ENCODE measurements around the gene EEPD1. TPM values are rescaled to one million over a fixed set of nuclear protein-coding genes. Genes with fewer than 3 reads are reported as not detected.

Gene EEPD1
- total RNA-seq, 1 donor from 2014 or later = 6.5 TPM

DNA sequence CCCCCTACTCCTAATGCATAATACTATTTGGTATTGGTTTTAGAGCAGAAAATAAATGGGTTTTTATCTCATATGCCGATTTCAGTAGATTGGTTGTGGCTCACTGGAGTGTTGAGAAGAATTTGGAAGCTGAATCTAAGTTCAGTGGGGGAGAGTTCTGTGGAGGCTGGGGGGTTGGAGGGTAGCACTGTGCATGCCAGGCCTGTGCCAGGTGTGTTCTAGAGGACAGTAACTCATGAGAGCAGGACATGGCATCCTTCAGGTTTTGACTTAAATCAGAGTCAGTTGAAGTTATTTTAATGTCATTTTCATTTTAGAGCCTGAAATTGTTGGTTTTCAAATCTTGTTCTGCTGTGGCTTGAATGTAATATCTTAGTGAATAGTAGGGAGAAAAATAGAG, 79.5 kb downstream of the EEPD1 start:
- Histone ChIP-seq H4K20me1 (ENCODE audit: low read depth) (no peaks in the 10 kb centered on the region), H2AFZ (replicated peaks) (no peak overlapping the region), H3K4me3 (no peak overlapping the region), H3F3A (ENCODE audit: low read depth) (no peaks in the 10 kb centered on the region), H3K4me1 (no peaks in the 10 kb centered on the region), H3K36me3 (no peaks in the 10 kb centered on the region), H3K9ac (no peak overlapping the region), H3K27me3 (no peaks in the 10 kb centered on the region), H3K27ac (no peak overlapping the region), H3K79me2 (ENCODE audit: low read depth) (no peaks in the 10 kb centered on the region), H3K9me3 (ENCODE audit: low read depth) (no peaks in the 10 kb centered on the region), H3K4me2 (no peak overlapping the region)
- H3K4me3 Mint-ChIP-seq = no peak overlapping the region
- no peak overlapping the region for H3K27ac Mint-ChIP-seq
- DNase-seq (ENCODE audit: low spot score) = no peak
- TF ChIP-seq EZH2phosphoT487 (IDR thresholded peaks at IDR 0.05) (no peak), EZH2 (IDR thresholded peaks at IDR 0.05) (no peak)
- TF ChIP-seq, protein P1, sequence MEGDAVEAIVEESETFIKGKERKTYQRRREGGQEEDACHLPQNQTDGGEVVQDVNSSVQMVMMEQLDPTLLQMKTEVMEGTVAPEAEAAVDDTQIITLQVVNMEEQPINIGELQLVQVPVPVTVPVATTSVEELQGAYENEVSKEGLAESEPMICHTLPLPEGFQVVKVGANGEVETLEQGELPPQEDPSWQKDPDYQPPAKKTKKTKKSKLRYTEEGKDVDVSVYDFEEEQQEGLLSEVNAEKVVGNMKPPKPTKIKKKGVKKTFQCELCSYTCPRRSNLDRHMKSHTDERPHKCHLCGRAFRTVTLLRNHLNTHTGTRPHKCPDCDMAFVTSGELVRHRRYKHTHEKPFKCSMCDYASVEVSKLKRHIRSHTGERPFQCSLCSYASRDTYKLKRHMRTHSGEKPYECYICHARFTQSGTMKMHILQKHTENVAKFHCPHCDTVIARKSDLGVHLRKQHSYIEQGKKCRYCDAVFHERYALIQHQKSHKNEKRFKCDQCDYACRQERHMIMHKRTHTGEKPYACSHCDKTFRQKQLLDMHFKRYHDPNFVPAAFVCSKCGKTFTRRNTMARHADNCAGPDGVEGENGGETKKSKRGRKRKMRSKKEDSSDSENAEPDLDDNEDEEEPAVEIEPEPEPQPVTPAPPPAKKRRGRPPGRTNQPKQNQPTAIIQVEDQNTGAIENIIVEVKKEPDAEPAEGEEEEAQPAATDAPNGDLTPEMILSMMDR (IDR thresholded peaks at IDR 0.05) = no peak
- peaks cover 8% of the 10 kb centered on the region for H3K4me1 Mint-ChIP-seq
- peaks cover 3% of the 10 kb centered on the region for H3K9me3 Mint-ChIP-seq
- H3K36me3 Mint-ChIP-seq = peaks cover 7% of the 10 kb centered on the region
- peaks cover 16% of the 10 kb centered on the region for H3K27me3 Mint-ChIP-seq (ENCODE audit: insufficient read depth, low read depth)

DNA sequence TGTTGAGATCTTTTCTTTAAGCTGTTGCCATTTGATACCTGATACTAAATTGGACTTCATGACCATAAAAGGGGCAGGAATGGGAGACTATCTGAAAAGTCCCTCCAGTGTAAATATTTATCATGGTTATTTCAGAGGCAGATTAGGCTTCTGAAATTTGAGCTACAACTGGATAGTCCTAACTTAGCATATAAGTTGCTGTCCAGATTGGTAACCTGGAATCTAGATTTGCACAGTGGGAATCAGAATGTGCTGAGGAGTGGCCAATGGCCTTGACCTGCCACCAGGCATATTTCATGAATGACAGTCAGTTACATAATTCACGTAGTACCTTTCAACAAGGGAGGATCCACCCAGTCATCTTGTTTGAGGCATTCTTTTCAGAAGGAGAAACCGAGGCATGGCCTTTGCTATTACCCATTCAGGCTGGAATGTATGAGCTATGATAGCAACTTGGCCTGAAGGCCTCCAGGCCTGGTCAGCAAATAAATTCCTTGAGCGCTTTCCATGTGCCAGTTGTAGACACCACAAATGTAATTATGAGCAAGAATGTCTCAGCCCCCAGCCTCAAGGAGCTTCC, 80.0 kb downstream of the EEPD1 start:
- H3K4me1 Mint-ChIP-seq = peaks cover 8% of the 10 kb centered on the region
- H3K9me3 Mint-ChIP-seq = peaks cover 3% of the 10 kb centered on the region
- H3K27me3 ChIP-seq = no peaks in the 10 kb centered on the region
- no peaks in the 10 kb centered on the region for H3K36me3 ChIP-seq
- no peaks in the 10 kb centered on the region for H3K9me3 ChIP-seq (ENCODE audit: low read depth)
- H3K4me2 ChIP-seq = no peak overlapping the region
- no peaks in the 10 kb centered on the region for H3F3A ChIP-seq (ENCODE audit: low read depth)
- no peaks in the 10 kb centered on the region for H3K4me1 ChIP-seq
- no peak overlapping the region for H3K4me3 Mint-ChIP-seq
- no peak overlapping the region for H3K27ac ChIP-seq
- no peaks in the 10 kb centered on the region for H4K20me1 ChIP-seq (ENCODE audit: low read depth)
- H3K27ac Mint-ChIP-seq = no peak overlapping the region
- H3K27me3 Mint-ChIP-seq (ENCODE audit: insufficient read depth, low read depth) = peaks cover 17% of the 10 kb centered on the region
- TF ChIP-seq, protein P1 (IDR thresholded peaks at IDR 0.05) = no peak
- peaks cover 7% of the 10 kb centered on the region for H3K36me3 Mint-ChIP-seq
- no peaks in the 10 kb centered on the region for H3K79me2 ChIP-seq (ENCODE audit: low read depth)
- no peak for DNase-seq (ENCODE audit: low spot score)
- H2AFZ ChIP-seq (replicated peaks) = no peak overlapping the region
- H3K4me3 ChIP-seq = no peak overlapping the region
- no peak overlapping the region for H3K9ac ChIP-seq

DNA sequence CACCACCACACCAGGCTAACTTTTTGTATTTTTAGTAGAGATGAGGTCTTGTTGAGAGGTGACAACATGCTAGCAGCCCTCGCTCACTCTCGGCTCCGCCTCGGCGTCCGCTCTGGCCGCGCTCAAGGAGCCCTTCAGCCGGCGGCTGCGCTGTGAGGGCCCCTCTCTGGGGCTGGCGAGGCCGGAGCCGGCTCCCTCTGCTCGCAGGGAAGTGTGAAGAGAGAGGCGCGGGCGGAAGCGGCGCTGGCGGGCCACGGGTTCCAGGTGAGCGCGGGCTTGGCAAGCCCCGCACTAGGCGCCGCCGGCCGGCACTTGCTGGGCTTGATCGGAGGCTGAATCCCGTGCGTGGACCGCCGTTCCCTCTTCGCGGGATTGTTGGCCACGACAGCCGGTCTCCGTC, 83.0 kb downstream of the EEPD1 start:
- H3K4me2 ChIP-seq = no peak overlapping the region
- no peaks in the 10 kb centered on the region for H3K27me3 ChIP-seq
- H3K4me3 Mint-ChIP-seq = no peak overlapping the region
- no peak for DNase-seq (ENCODE audit: low spot score)
- no peaks in the 10 kb centered on the region for H3K36me3 ChIP-seq
- H3K27me3 Mint-ChIP-seq (ENCODE audit: insufficient read depth, low read depth) = peaks cover 12% of the 10 kb centered on the region
- peaks cover 13% of the 10 kb centered on the region for H3K4me1 Mint-ChIP-seq
- no peaks in the 10 kb centered on the region for H4K20me1 ChIP-seq (ENCODE audit: low read depth)
- no peaks in the 10 kb centered on the region for H3K9me3 ChIP-seq (ENCODE audit: low read depth)
- no peak overlapping the region for H2AFZ ChIP-seq (replicated peaks)
- peaks cover 7% of the 10 kb centered on the region for H3K9me3 Mint-ChIP-seq
- no peaks in the 10 kb centered on the region for H3F3A ChIP-seq (ENCODE audit: low read depth)
- no peaks in the 10 kb centered on the region for H3K79me2 ChIP-seq (ENCODE audit: low read depth)
- no peak overlapping the region for H3K4me3 ChIP-seq
- no peaks in the 10 kb centered on the region for H3K4me1 ChIP-seq
- no peak for TF ChIP-seq EZH2phosphoT487 (IDR thresholded peaks at IDR 0.05)
- TF ChIP-seq, protein P1 (IDR thresholded peaks at IDR 0.05) = no peak
- TF ChIP-seq EZH2 (IDR thresholded peaks at IDR 0.05) = no peak
- peaks cover 12% of the 10 kb centered on the region for H3K36me3 Mint-ChIP-seq
- H3K27ac ChIP-seq = no peak overlapping the region
- no peak overlapping the region for H3K27ac Mint-ChIP-seq
- no peak overlapping the region for H3K9ac ChIP-seq

All from neural progenitor cell (in vitro differentiated cells).